Measurements from ENCODE around the gene NOS1AP.

DNA sequence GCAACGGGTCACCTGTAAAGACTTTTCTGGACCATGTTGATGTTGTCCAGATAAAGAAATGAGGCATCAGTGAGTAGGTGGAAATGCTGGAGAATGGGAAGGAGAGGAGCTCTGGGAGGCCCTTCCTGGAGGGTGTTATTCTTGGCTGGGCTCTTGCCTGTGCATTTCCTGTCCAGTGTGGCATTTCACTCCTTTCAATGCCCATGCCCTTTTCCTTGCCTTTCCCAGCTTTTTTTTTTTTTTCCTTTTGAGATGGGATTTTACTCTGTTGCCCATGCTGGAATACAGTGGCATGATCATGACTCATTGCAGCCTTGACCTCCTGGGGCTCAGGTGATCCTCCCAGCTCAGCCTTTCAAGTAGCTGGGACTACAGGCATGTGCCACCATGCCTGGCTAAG lies 11.8 kb downstream of the NOS1AP start:
- no peak for TF ChIP-seq POLR2AphosphoS5 (IDR thresholded peaks at IDR 0.05)
- TF ChIP-seq, protein P1, sequence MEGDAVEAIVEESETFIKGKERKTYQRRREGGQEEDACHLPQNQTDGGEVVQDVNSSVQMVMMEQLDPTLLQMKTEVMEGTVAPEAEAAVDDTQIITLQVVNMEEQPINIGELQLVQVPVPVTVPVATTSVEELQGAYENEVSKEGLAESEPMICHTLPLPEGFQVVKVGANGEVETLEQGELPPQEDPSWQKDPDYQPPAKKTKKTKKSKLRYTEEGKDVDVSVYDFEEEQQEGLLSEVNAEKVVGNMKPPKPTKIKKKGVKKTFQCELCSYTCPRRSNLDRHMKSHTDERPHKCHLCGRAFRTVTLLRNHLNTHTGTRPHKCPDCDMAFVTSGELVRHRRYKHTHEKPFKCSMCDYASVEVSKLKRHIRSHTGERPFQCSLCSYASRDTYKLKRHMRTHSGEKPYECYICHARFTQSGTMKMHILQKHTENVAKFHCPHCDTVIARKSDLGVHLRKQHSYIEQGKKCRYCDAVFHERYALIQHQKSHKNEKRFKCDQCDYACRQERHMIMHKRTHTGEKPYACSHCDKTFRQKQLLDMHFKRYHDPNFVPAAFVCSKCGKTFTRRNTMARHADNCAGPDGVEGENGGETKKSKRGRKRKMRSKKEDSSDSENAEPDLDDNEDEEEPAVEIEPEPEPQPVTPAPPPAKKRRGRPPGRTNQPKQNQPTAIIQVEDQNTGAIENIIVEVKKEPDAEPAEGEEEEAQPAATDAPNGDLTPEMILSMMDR (IDR thresholded peaks at IDR 0.05) = no peak
- no peak for TF ChIP-seq POLR2A (IDR thresholded peaks at IDR 0.05)
- TF ChIP-seq EP300 (IDR thresholded peaks at IDR 0.05; ENCODE audit: low read depth) = no peak

All from transverse colon (tissue), 4 donors.